Measurements from ENCODE around the gene RIPK4.

RIPK4 gene

DNA sequence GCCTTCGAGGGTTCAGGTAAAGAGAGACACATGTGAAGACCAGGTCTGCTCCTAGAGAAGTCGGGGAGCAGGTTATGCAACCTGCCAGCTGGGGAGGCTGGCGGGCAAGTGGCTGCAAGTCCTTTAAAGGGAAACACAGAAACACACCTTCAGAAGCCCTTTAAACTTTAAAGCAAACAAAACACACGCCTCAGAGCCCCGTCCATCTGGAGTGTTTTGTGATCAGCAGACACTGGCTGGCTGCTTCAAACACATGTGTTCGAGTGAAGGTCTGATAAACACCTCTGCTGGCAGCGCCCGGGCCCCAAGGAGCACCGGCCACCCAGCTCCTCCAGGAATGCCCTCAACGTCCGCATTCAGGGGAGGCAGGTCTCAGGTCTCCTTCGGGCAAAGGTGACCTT is 15.2 kb downstream of the RIPK4 start:
- no peak for DNase-seq

DNA sequence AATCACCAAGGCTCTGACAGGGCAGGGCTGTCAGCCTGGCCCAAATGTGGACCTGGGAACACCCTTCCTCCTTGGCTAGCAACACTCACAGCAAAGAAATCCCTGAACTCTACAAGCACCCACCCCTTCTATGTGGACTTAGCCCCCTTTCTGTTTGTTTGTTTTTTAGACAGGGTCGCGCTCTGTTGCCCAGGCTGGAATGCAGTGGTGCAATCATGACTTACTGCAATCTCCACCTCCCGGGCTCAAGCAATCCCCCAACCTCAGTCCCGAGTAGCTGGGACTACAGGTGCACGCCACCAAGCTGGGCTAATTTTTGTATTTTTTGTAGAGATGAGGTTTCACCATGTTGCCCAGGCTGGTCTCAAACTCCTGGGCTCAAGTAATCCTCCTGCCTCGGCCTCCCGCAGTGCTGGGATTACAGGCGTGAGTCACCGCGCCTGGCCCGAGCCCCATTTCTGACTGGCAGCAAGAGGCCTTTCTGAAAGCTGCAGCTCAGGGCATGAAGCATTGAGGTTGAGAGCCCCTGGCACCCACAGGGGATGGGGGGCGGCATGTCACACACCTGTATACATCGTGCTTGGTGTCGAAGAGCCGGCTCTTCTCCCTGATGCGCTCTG is 16.2 kb downstream of the RIPK4 start:
- no peak for DNase-seq

DNA sequence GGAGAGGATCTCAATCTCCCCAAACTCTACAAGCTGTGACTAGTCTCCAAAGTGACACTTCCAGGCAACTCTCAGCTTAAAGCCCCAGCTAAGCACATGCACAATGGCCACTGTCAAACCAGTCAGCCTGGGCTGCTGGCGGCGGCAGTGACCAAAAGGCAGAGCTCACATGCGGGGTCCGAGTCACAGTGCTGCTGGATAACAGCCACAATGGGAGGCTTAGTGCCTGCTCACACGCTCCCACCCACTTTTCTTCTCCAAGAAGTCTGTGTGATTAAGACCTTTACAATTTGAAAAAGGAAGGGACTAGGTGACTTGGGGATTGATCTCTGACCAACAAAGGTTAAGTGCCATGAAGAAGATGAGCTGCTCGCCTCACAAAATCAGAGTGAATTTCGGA is 16.8 kb downstream of the RIPK4 start:
- no peak for DNase-seq

DNA sequence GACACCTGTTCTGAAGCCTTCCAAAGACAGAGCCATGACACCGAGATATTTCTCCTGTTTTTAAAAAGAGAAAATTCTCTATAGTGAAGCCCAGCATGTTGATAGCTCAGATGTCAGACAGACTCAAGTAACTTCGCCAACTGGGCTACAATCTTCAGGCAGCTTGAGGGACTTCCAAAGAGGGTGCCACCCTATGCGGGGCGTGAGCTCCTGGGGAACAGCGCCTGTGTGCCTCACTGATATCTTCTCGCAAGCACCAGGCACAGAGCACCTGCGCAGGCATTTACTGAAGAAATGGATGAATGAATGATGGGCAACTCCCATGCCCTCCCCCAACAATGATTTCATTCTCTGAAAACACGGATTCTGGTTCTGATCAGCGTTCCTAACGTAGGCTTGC is 17.6 kb downstream of the RIPK4 start:
- no peak for DNase-seq

DNA sequence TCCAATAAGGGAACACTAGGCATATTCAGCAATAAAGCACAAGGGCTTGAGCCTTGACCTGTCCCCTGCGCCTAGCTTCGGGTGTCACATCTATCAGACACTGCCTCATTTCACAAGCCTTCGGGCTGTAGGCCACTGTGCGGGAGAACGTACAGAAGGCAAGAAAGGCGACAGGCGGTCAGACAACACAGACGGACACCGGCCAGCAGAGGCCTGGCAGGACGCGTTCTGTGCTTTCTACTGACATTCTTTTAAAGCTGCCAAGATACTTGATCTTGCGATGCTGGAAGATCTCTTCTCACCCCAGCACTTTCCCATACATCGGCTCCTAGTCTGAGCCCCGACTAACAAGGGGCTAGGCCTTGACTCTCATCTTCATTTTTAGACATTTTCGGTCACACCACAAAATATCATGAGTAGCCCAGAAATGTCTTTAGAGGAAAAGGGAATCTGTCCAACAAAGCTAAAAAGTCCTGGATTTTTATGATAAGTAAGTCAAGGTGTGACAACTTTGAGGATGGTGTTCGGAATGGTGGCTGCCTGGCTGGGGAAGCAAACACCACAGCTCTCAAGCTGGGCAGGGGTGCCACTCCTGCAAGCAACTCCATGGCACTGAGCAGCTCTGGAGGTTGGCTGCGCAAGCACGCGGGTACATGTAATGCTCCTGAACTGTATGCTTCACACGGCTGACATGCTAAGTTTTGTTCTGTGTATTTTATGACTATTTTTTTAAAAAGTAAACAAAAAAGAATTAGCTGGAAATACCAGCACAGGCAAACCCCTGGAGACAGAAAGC is 18.7 kb downstream of the RIPK4 start:
- DNase-seq = no peak

DNA sequence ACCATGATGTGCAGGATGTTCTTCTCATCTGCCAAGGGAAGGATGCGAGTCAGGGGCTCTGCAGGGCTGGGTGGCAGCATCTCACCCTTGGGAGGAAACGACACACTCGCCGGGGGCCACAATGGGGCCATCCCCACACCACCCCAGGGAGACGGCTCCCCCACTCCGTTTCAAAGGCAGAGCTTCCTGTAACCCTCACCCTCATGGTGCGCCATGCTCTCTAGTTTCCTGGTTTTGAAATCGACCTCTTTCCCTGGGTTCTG is 20.2 kb downstream of the RIPK4 start:
- no peak for DNase-seq

DNA sequence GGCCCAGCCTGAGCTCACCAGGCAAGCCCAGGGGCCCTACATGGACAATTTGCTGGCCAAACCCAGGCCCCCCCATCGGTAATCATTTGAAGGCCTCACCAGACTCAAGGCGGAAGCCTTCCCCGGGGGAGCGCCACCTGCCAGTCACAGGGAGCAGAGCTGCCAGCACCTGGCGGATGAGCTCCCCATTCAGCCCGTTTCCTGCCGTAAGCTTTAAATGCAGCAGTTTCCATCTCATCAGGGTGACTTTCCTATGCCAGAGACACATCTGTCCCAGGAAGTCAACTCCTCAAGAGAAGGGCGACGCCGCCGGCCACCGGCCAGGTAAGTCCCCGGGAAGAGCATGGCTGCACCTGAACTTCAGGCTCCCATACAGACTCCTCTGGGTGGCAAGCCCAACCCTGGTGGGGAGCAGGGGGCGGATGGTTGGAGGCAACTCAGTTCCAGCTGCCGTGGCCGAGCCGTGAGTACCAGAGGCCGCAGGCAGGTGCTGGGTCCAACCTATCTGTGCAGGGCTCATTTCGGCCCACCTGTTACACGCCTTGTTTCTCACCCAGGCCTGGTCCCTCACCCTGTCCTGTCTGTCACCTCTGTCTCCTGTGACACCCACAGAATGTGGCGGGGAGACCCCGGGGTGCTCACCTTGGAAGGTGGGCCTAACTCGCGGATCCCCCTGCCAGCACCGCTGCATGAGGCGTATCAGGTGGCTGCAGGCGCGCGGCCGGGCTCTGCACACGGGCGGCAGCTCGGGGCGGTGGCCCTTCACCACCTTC is 20.7 kb downstream of the RIPK4 start:
- no peak for DNase-seq

DNA sequence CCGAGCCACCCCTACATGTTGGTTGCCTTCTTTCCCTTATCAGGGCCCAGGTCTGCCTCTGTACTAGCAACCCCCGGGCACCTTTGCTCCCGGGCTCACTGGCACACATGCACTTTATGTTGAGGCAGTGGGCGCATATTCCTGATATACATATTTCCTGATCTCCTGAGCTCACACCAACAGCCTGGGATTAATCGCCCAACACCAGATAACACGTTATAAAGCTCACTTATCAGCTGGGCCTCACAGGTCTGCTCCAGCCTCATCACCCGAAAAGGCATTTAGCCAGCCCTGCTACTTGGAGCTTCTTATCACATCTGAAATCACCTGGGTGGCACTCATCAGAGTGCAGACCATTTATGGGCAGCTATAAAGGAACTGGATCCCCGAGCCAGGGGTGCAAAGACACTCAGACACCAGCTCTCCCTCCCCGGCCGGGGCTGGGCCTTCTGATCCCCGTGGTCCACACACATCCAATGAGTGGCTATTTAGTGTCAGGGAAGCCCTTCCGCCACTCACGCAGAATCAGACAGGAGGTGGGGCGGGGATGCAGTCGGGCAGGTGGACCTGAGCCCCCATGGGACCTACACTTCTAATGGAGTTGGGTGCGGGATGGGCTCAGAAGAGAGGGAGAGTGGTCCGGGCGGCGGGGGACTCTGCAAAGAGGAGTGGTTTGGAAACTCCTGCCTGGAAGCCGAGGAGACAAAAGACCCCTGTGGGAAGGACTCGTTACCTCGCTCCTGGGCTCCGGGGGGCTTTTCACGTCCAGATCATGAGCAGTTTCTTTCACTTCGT is 21.6 kb downstream of the RIPK4 start:
- DNase-seq = no peak

DNA sequence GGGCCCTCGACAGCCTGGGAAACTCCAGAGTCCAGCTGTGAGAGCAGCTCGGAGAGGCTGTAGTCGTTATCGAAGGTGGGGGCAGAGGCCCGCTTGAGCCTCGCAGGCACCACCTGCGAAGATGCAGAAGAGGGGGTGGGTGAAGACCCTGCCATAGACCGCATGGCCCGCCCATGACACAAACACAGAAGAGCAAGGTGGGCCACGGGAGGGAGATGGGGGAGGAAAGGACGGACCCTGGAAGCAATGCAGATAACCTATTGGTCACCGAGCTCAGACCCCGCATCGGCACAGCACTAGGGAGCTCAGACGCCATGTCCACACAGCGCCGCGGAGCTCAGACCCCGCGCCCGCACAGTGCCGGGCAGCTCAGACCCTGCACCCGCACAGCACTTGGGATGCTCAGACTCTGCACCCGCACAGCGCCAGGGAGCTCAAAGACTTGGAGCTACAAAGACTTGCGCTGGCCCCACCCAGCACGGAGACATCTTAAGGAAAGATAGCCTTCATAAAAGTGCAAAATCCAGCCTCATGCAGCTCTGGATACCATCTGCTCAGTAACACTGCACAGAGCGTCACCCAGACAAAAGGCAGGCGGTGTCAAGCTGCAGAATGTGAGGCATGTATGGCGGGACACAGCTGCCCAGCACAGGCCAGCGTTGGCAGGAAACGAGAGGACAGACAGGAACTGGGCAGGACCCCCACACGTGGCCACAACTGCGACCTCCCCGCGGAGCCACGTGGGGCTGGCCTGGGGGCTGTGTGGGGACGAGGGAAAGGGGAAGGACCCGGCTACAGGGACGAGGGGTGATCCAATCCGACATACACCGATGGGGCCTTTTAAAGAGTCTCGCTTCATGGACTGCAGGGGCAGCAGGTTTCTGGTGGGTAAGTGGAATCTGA is 22.6 kb downstream of the RIPK4 start:
- DNase-seq = no peak

DNA sequence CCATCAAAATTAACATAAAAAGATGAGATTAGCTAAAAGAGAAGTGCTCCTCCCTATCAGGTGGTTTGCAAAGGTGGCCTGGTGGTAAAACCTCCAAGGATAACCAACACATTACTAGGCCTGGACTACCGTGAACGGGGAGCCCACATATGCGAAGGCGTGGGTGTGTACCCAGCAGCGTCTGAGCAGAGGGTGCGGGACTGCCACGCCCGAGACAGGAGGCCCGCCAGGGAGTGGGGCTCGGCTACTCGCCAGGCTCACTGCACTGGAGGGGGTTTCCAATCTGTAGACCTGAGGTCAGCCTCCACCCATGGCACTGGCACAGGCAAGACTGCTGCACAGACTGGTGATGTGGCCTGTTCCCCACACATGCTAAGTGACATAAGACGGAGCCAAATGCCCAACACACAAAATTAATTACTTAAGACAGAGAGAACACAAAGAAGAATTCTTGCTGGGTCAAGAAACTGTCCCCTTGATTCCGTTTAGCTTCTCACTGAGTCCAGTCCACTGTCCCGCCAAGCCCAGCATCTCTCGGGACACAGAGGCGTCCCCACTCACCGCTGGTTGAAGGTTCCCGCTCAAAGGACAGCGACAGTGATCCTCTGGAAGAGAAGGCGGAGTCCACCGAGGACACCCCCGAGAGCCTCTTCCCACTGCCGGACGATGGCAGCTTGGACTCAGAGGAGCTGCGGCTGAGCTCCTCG is 23.4 kb downstream of the RIPK4 start:
- no peak for DNase-seq

DNA sequence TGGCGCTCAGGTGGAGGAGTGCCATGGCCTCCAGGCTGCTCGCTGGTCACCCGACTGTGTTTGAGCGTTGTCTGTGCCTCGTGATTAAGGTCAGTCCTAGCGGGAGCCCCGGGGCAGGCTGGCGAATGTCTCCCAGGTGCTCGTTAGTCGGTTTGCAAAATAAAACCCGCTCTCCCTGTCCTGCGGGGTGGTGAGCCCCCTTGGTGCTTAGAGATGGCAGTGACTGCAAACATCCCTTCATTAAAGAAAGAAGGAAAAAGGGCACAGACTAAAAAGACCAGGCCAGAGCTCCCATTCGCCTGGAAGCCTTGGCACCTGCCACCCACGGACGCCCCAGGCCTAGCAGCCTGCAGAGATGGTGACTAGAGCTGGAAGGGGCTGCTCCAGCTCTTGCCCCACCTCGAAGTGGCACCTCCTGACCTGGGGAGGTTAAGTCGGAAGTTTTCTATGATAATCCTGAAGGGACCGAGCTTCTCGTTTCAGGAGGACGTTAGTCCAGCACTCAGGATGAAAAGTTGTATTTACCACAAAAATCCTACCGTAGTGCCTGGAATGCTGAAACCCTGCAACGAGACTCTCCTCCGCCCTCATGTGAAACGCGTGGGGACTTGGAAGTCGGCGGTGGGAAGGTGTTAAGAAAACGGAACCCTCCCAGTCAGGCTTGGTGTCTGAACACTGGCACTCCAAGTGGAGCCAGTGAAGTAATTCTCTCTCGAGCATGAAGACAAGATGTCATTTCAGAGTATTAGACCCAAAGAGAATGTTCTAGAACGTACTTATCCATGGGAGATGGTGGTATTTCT is 24.6 kb downstream of the RIPK4 start:
- DNase-seq = no peak

DNA sequence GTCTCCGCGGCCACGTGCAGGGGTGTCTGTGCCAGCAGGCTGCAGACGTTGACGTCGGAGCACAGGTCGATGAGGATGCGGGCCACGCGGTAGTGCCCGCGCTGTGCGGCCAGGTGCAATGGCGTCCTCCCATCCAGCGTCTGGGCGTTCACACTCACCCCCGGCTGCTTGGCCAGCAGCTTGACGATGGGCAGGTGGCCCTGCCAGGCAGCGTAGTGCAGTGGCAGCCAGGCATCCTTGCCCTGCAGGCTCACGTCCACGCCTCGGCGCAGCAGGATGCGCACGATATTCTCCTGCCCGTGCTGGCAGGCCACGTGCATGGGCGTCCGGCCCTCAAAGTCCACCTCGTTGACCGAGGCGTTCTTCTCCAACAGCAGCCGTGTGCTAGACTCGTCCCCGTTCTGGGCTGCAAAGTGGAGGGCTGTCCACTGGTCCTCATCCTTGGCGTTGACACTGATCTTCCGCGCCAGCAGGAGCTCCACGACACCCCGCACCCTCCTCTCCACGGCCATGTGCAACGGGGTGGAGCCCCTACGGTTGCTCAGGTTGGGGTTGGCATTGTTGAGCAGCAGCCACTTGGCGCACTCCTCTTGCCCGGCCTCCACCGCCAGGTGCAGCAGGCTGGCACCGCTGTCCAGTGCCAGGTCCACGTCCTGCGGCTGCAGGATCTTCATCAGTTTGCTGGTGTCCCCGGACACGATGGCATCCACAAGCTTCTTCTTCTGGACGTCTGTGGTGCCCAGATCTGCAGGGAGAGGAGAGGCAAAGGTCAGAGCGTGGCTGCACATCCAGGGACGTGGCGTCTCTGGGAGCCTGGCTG is 25.4 kb downstream of the RIPK4 start:
- DNase-seq = no peak

DNA sequence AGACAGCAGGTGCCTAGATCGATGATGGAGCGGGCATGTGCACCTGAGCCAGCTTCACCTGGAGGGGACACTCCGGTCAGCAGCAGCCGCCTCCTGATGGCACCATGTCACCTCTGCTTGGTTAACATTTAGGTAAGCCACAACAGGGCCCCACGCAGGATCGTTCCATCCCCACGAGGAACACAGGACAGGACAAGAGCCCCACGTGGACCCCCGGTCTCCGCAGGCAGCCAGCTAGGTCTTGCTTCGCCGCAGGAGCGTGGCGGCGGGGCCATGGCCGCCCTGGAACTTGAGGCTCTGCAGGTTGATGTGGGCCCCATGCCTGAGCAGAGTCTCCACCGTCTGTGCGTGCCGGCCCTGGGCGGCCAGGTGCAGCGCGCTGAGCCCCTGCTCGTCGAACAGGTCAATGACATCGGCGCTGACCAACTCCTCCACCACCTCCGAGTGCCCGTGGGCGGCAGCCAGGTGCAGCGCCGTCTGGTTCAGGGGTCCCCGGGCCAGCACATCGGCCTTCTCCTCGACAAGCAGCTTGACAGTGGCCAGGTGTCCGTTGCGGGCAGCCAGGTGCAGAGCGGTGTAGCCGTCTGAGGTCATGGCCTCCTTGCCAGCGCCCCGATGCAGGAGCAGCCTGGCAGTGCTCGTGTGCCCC is 26.1 kb downstream of the RIPK4 start:
- DNase-seq = no peak

DNA sequence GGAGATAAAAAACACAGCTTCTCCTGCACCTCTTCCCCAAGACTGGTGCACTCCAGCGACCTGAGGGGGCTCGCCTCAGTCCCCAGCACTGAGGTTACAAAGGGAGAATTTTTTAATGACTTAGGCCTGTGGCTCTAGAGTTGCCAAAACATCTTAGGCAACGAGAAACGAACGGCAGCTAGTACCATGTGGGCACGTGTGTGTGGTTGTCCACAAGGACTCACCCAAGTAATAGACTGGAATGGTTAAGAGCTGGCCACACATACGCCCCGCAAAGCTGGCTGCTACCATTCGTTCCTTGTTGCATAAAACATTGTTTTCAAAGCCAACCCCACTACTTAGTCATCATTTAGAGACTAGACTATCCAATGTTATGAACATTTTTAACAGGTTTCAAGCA is 26.9 kb downstream of the RIPK4 start:
- DNase-seq = no peak

DNA sequence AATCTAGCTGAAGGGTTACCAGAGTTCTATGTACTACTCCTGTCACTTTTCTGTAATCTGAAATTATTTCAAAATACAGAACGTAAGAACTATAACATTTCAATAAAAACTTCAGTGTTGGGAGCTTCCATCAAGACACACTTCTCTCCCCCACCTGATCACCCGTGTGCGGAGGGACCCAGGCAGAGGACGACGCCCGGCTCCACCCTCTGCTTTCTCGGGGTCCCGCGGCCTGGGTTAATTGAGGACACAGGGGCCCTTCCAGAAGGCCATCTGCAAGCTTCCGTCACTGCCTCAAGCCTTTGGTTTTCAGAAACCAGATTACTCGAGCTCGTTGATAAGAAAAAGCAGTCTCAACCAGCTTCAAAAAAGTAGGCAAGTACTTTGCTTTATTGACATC is 27.8 kb downstream of the RIPK4 start:
- no peak for DNase-seq

DNA sequence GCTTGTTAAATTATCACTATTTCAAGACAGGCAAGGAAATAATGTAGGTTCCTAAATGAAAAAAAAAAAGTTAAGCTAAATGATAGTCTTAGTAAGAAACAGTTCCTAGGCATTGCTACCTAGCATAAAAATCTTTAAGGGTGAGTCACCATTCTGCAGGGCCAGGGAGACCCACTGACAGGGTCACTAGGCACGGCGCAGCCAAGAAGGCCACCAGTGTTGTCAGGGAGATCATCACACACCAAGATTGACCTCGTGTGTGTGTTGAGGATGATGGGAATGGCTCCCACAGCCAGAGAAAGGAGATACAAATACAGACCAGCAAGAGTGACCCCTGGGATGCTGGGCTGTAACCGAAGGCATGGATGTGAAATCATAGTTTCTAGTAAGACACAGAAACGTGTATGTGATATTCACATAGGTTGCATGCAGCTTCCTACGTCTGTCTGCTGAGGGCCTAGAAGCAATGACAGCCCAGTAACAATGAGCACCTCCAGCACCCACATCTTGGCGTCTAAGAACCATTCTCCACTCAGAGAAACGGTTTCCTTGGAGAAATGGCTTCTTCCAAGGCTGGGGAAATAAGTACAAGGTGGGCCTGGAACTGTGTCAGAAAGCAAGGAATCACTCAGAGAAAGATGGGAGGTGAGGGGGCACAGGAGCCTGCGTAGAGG is 29.1 kb downstream of the RIPK4 start:
- no peak for DNase-seq

DNA sequence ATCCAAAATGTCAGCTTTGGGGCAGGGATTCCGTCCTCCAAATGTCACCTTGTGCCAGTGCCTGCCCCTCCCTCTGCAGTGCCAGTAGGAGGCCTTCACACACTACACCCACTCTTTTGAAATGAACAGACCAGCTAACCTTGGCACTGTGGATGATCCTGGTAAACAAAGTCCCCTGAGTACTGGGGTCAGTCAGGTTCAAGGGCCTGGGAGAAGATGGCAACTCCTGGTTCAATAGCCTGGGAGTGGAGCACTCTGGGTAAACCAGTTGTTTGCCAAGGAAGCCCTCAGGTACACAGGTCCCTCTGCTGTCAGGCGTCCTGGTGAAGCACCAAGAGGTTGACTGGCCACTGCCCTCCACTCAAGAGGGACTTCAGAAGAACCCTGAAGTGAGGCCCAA is 30.4 kb downstream of the RIPK4 start:
- no peak for DNase-seq

DNA sequence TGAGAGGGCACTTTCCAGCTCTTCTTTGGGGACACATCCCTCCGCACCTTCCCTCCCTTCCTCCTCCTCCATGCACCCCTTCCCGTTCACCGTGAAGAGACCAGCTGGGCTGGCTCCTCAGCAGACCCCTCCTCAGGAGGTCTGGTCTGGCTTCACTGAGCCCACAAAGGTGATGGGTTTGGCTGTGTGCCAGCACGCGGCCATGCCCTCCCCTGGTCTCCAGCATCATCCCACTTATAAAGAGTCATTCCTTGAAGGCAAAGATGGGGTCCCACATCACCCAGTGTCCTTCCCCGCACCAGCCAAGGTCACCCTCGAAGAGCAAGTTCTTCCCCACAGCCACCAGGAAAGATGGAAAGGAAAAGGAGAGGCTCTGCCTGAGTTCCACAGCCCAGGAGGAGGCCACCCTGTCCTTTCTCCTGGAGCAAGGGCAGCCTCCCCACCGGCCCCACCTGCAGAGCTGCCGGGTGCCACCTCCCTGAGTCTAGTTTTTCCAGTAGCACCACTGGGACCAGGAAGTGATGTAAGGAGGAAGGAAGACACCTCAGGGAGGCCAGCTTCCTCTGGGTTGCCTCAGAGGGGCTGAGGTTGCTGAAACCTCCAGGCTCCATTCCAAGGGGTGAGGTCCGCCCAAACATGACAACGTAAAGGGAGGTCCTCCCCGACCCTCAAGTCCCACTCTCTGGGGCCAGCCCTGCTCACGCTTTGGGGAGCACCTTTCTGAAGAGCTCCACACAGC is 32.7 kb downstream of the RIPK4 start:
- DNase-seq = no peak
